Gastrocnemius medialis (tissue), 4 donors: ENCODE data around the gene FABP6. TPM values are rescaled to one million over a fixed set of nuclear protein-coding genes. Genes with fewer than 3 reads are reported as not detected.

Experiments used
- ATAC-seq, 2 donors: fragments of 150-250 bp; one replicate each; pipeline ENCODE4 v1.9.1; 2016
- DNase-seq, 2 donors: peaks; one replicate each; pipeline ENCODE4 v3.0.0-alpha.2; 2019
- H3K27ac ChIP-seq, 4 donors: fragments of 200-600 bp; sonication (generic); 1 replicate in 1 of 4; 2 replicates in 3 of 4; pipeline ENCODE4 v1.5.1; 2016 to 2018; ENCODE audit warnings: mild to moderate bottlenecking in 2 of 4, moderate library complexity in 1 of 4
- H3K27me3 ChIP-seq, 3 donors: fragments of 200-600 bp; sonication (generic) in 2 of 3; 1 replicate in 1 of 3; 2 replicates in 2 of 3; pipeline versions ENCODE4 v1.5.1 to v1.6.0; 2016 to 2019; ENCODE audit warnings: mild to moderate bottlenecking in 1 of 3, moderate library complexity in 1 of 3
- H3K36me3 ChIP-seq, 2 donors: fragments of 200-600 bp; sonication (generic) in 1 of 2; one replicate each; pipeline ENCODE4 v1.5.1; 2017 to 2018
- H3K4me1 ChIP-seq, 2 donors: fragments of 200-600 bp; sonication (generic) in 1 of 2; one replicate each; pipeline ENCODE4 v1.5.1; 2016 to 2017; ENCODE audit warnings: mild to moderate bottlenecking in 2 of 2
- H3K4me3 ChIP-seq, 4 donors: fragments of 200-600 bp; sonication (generic) in 3 of 4; 1 replicate in 1 of 4; 2 replicates in 3 of 4; pipeline ENCODE4 v1.5.1; 2016 to 2019; ENCODE audit warnings: mild to moderate bottlenecking in 2 of 4
- H3K9me3 ChIP-seq, 3 donors: fragments of 200-600 bp; sonication (generic) in 2 of 3; 1 replicate in 1 of 3; 2 replicates in 2 of 3; pipeline ENCODE4 v1.5.1; 2016 to 2019
- POLR2A ChIP-seq, 2 donors: fragments of 450-650 bp; IDR thresholded peaks; one replicate each; pipeline ENCODE4 v1.6.1; 2017; ENCODE audit warnings: antibody characterized with exemption in 2 of 2, mild to moderate bottlenecking in 2 of 2, moderate library complexity in 2 of 2
- in situ Hi-C, 4 donors: fragments of 200-750 bp; cut with MboI; loops; one replicate each; pipeline versions ENCODE4 v1.15.0 to v1.8.0; 2017; ENCODE audit warnings: low sequenced_read_pairs in 4 of 4
- intact Hi-C: fragments of 100-400 bp; cut with DNase I; formaldehyde crosslinking; loops from one replicate; pipeline ENCODE4 v1.15.1; 2023; ENCODE audit warnings: low total_unique reads
- total RNA-seq, 4 donors: library from RNA; depleted of rRNA; stranded (reverse); fragments of >200 nt; gene quantifications; one replicate each; pipeline versions ENCODE4 v1.1.0 to v1.2.3, GENCODE V29; 2016
- TF ChIP-seq, protein P1 (sequence below), 5 experiments: fragments of 450-650 bp in 3 of 5; fragments of 200-600 bp in 2 of 5; sonication (generic) in 2 of 5; IDR thresholded peaks in 4 of 5; conservative IDR thresholded peaks in 1 of 5; 1 replicate in 4 of 5; 2 replicates in 1 of 5; pipeline ENCODE4 v1.5.1; 2016 to 2019; ENCODE audit warnings: antibody characterized with exemption in 5 of 5, mild to moderate bottlenecking in 3 of 5, moderate library complexity in 3 of 5

Gene FABP6
- total RNA-seq, 4 donors from 2014 or later, result not detected

DNA sequence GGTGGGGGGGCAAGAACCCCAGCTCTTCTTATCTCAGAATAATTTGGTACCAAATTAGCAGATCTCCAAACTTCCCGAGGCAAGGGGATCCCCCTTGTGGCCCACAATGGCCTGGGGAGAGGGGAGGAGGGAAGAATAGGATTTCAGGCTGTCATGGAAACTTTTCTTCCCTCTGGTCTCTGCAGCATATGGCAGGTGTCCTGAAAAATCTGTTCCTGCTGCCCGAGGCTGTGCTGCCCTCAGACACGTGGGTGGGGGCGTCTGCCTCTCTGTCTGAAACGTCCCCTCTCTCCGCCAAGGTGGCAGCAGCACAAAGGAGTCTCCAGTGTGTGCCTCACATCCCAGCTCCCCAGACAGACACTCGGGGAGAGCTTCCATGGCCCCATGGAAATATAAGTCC, 49.0 kb downstream of the FABP6 start:
- intact Hi-C loops, result no loop called here
- ATAC-seq, result no peak

DNA sequence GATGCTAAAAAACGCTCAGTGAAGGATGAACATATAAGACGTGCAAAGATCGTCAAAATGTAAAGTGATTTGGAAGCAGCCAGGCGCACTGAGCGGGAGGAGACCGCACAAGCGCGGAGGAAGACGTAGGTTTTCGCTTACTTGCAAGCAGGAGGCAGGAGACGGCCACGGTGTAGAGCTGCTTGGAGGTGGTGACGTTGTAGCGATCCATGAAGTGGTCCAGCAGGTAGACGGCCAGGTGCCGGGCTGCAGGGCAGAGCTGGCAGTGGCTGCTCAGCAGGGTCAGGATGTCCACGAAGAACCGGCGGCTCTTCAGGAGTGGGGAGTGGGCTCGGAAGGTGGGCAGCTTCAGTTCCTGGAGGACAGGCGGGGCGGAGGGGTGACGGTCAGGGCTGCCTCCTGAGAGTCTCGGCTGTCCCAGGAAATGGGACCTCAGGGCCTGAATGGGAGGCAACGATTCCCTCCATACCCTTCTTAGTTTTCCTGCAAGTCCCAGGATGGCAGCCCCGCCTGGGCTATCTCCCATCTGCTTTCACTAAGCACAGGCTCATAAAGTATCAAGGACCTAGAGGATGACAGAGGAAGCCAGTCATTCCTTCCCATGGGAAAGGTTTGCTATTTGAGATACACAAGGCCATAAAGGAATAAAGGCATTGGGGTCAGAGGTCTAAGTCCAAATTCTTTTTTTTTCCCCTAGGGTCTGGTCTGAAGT, 51.2 kb downstream of the FABP6 start:
- H3K4me3 ChIP-seq, result no peak overlapping the region
- TF ChIP-seq POLR2A (IDR thresholded peaks at IDR 0.05), result no peak
- TF ChIP-seq, protein P1, sequence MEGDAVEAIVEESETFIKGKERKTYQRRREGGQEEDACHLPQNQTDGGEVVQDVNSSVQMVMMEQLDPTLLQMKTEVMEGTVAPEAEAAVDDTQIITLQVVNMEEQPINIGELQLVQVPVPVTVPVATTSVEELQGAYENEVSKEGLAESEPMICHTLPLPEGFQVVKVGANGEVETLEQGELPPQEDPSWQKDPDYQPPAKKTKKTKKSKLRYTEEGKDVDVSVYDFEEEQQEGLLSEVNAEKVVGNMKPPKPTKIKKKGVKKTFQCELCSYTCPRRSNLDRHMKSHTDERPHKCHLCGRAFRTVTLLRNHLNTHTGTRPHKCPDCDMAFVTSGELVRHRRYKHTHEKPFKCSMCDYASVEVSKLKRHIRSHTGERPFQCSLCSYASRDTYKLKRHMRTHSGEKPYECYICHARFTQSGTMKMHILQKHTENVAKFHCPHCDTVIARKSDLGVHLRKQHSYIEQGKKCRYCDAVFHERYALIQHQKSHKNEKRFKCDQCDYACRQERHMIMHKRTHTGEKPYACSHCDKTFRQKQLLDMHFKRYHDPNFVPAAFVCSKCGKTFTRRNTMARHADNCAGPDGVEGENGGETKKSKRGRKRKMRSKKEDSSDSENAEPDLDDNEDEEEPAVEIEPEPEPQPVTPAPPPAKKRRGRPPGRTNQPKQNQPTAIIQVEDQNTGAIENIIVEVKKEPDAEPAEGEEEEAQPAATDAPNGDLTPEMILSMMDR (IDR thresholded peaks at IDR 0.05 in 4 of 5, conservative IDR thresholded peaks at IDR 0.05 in 1 of 5), result no peak
- no peak overlapping the region for H3K27ac ChIP-seq
- in situ Hi-C loops, result no loop called here
- H3K4me1 ChIP-seq, result no peaks in the 10 kb centered on the region
- H3K36me3 ChIP-seq, result no peaks in the 10 kb centered on the region
- intact Hi-C loops, result no loop called here
- H3K27me3 ChIP-seq, result no peaks in the 10 kb centered on the region
- DNase-seq, result no peak
- H3K9me3 ChIP-seq, result no peaks in the 10 kb centered on the region
- no peak for ATAC-seq

More for the DNA sequence above, 49.0 kb downstream of the FABP6 start:
- Histone ChIP-seq H3K27me3 (no peaks in the 10 kb centered on the region), H3K36me3 (no peaks in the 10 kb centered on the region), H3K27ac (no peak overlapping the region), H3K9me3 (no peaks in the 10 kb centered on the region), H3K4me1 (no peaks in the 10 kb centered on the region), H3K4me3 (no peak overlapping the region)
- TF ChIP-seq POLR2A (IDR thresholded peaks at IDR 0.05), result no peak
- TF ChIP-seq, protein P1 (IDR thresholded peaks at IDR 0.05 in 4 of 5, conservative IDR thresholded peaks at IDR 0.05 in 1 of 5), result no peak
- DNase-seq, result no peak
- in situ Hi-C loops, result no loop called here

DNA sequence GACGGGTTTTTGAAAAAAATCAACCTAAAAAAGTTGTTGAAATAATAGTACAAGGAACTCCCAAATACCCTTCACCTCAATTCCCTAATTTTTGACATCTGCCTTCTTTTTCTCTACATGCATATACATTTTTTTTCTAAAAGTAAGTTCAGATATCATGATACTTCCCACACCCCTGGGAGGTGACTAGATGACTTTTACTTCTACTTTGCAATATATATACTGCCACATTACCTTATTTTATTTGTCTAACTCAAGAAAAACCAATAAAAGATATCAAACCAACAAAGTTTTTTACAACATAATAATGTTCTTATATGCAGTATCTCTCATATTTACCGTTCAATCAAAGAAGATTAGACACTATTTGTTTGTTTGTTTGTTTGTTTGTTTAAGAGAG, 52.0 kb downstream of the FABP6 start:
- no peak overlapping the region for H3K4me3 ChIP-seq
- no peaks in the 10 kb centered on the region for H3K4me1 ChIP-seq
- no peak for ATAC-seq
- H3K27me3 ChIP-seq, result no peaks in the 10 kb centered on the region
- no peaks in the 10 kb centered on the region for H3K9me3 ChIP-seq
- no peaks in the 10 kb centered on the region for H3K36me3 ChIP-seq
- DNase-seq, result no peak
- intact Hi-C loops, result no loop called here
- no peak for TF ChIP-seq POLR2A (IDR thresholded peaks at IDR 0.05)
- TF ChIP-seq, protein P1 (IDR thresholded peaks at IDR 0.05 in 4 of 5, conservative IDR thresholded peaks at IDR 0.05 in 1 of 5), result no peak
- no peak overlapping the region for H3K27ac ChIP-seq
- in situ Hi-C loops, result no loop called here

DNA sequence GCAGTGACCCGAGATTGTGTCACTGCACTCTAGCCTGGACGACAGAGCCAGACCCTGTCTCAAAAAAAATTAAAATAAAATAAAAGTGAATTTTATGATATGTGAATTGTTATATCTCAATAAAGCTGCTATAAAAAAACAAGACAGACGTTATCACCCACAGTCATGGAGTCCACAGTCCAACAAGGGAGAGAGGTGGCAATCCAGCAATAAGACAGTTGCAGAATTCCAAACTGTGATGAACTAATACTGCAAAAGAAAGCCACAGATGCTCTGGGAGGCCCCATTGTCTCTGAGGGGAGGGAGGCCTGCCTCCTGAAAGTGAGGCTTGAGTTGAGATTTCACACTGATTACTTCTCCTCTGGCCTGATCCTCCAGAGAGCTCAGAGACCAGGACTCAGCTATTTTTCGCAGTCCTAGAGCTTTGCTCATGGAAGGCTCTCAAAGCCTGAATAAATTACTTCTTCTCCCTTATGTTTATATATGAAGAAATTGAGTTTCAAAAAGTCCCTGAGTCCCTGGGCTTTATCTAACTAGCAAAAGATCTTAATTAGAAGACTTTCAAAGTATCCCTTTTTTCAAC, 55.1 kb downstream of the FABP6 start:
- Histone ChIP-seq H3K27ac (no peak overlapping the region), H3K4me1 (peaks cover 0 to 8% of the 10 kb centered on the region in 2 donors), H3K36me3 (no peaks in the 10 kb centered on the region), H3K4me3 (no peak overlapping the region), H3K9me3 (no peaks in the 10 kb centered on the region), H3K27me3 (no peaks in the 10 kb centered on the region)
- TF ChIP-seq, protein P1 (IDR thresholded peaks at IDR 0.05 in 4 of 5, conservative IDR thresholded peaks at IDR 0.05 in 1 of 5), result no peak
- no peak for TF ChIP-seq POLR2A (IDR thresholded peaks at IDR 0.05)
- DNase-seq, result no peak
- in situ Hi-C loops (no loop called here), intact Hi-C loops (no loop called here)
- no peak for ATAC-seq
